Transverse colon (tissue), 4 donors: ENCODE data around the gene ARMS2.

ENCODE experiments used
- CTCF ChIP-seq, 5 experiments: fragments of 200-600 bp in 3 of 5; fragments of 450-650 bp in 2 of 5; sonication (generic) in 3 of 5; IDR thresholded peaks; 1 replicate in 2 of 5; 2 replicates in 3 of 5; pipeline ENCODE4 v1.5.1; 2016 to 2017; ENCODE audit warnings: antibody characterized with exemption in 5 of 5, inconsistent platforms in 3 of 5, mild to moderate bottlenecking in 2 of 5, moderate library complexity in 1 of 5
- EP300 ChIP-seq: sonication (generic); formaldehyde crosslinking; IDR thresholded peaks from one replicate; pipeline ENCODE4 v1.6.1; 2017; ENCODE audit warnings: antibody characterized with exemption, low read depth
- POLR2AphosphoS5 ChIP-seq, 3 donors: sonication (generic); formaldehyde crosslinking; IDR thresholded peaks; one replicate each; pipeline ENCODE4 v1.6.1; 2016; ENCODE audit warnings: antibody characterized with exemption in 3 of 3

GRCh38 chr10:122499012-122499411, 44.6 kb downstream of the ARMS2 start:
- TF ChIP-seq CTCF (IDR thresholded peaks at IDR 0.05): no peak
- TF ChIP-seq EP300: no peak
- TF ChIP-seq POLR2AphosphoS5 (IDR thresholded peaks at IDR 0.05): no peak
